Liver (tissue), 9 donors: ENCODE measurements around the gene HMOX2. TPM values are rescaled to one million over a fixed set of nuclear protein-coding genes. Genes with fewer than 3 reads are reported as not detected.

Experiments
- DNase-seq: peaks from one replicate; pipeline ENCODE4 v3.0.0-alpha.2; 2017; ENCODE audit warnings: low spot score
- H3K27ac ChIP-seq, 2 donors: one replicate each; pipeline ENCODE4 v1.7.0; 2013; ENCODE audit warnings: inconsistent platforms in 2 of 2, low read length in 2 of 2, control low read depth in 1 of 2, low read depth in 1 of 2, mild to moderate bottlenecking in 1 of 2
- H3K27me3 ChIP-seq, 4 donors: one replicate each; pipeline versions ENCODE4 v1.6.1 to v1.7.0; 2013; ENCODE audit warnings: low read length in 3 of 4, inconsistent platforms in 1 of 4, mild to moderate bottlenecking in 1 of 4, moderate library complexity in 1 of 4; ENCODE audit not compliant: control insufficient read depth in 4 of 4, insufficient read depth in 4 of 4
- H3K36me3 ChIP-seq, 4 donors: one replicate each; pipeline versions ENCODE4 v1.6.1 to v1.7.0; 2013; ENCODE audit warnings: low read length in 3 of 4, mild to moderate bottlenecking in 3 of 4, low read depth in 1 of 4, moderate library complexity in 1 of 4; ENCODE audit not compliant: control insufficient read depth in 4 of 4, insufficient read depth in 3 of 4
- H3K4me1 ChIP-seq, 4 donors: one replicate each; pipeline versions ENCODE4 v1.6.1 to v1.7.0; 2013; ENCODE audit warnings: low read length in 3 of 4, mild to moderate bottlenecking in 3 of 4, moderate library complexity in 1 of 4; ENCODE audit not compliant: control insufficient read depth in 4 of 4, insufficient read depth in 4 of 4
- H3K4me3 ChIP-seq, 3 donors: one replicate each; pipeline versions ENCODE4 v1.6.1 to v1.7.0; 2013; ENCODE audit warnings: low read length in 3 of 3, control low read depth in 1 of 3, low read depth in 1 of 3, mild to moderate bottlenecking in 1 of 3
- H3K9ac ChIP-seq, 2 donors: one replicate each; pipeline ENCODE4 v1.7.0; 2013; ENCODE audit warnings: low read length in 2 of 2, mild to moderate bottlenecking in 2 of 2, moderate library complexity in 2 of 2, control low read depth in 1 of 2, low read depth in 1 of 2
- H3K9me3 ChIP-seq, 4 donors: one replicate each; pipeline versions ENCODE4 v1.6.1 to v1.7.0; 2013; ENCODE audit warnings: low read length in 3 of 4; ENCODE audit not compliant: control insufficient read depth in 4 of 4
- ATF3 ChIP-seq: IDR thresholded peaks from 2 replicates; pipeline ENCODE4 v1.6.1; 2016; ENCODE audit warnings: antibody characterized with exemption
- EGR1 ChIP-seq, 2 donors: IDR thresholded peaks; 2 replicates each; pipeline ENCODE4 v1.6.1; 2016 to 2018; ENCODE audit warnings: antibody characterized with exemption in 2 of 2, low read depth in 2 of 2
- JUND ChIP-seq, 2 donors: IDR thresholded peaks; 2 replicates each; pipeline ENCODE4 v1.6.1; 2016; ENCODE audit warnings: antibody characterized with exemption in 2 of 2
- NR2F2 ChIP-seq: IDR thresholded peaks from 2 replicates; pipeline ENCODE4 v1.6.1; 2016; ENCODE audit warnings: antibody characterized with exemption
- REST ChIP-seq: IDR thresholded peaks from 2 replicates; pipeline ENCODE4 v1.6.1; 2016; ENCODE audit warnings: antibody characterized with exemption, mild to moderate bottlenecking
- RXRA ChIP-seq, 2 donors: IDR thresholded peaks; 2 replicates each; pipeline ENCODE4 v1.6.1; 2017 to 2018; ENCODE audit warnings: antibody characterized with exemption in 2 of 2, mild to moderate bottlenecking in 1 of 2
- TAF1 ChIP-seq: conservative IDR thresholded peaks from 2 replicates; pipeline ENCODE4 v1.6.1; 2016; ENCODE audit warnings: antibody characterized with exemption, mild to moderate bottlenecking
- ZBTB33 ChIP-seq: IDR thresholded peaks from 2 replicates; pipeline ENCODE4 v1.6.1; 2016; ENCODE audit warnings: antibody characterized with exemption
- whole genome bisulfite sequencing: extraction: QIAGEN DNeasy Blood & Tissue Kit; methylation state at CpG from one replicate; pipeline ENCODE4 v1.1.7; 2013; 5-methylcytosine and 5-hydroxymethylcytosine counted together
- polyA plus RNA-seq, 2 donors: library from polyadenylated mRNA; stranded (reverse) in 1 of 2; unstranded in 1 of 2; fragments of 200-250 nt in 1 of 2; fragments of >200 nt in 1 of 2; fragmentation: Nextera tagmentation in 1 of 2; extraction: Ambion mirVana in 1 of 2; gene quantifications; one replicate each; pipeline versions ENCODE4 v1.2.1 to v1.2.3, GENCODE V29; 2013 to 2015
- total RNA-seq, 2 donors: library from RNA; depleted of rRNA; stranded (reverse); fragments of >200 nt; gene quantifications; one replicate each; pipeline ENCODE4 v1.2.3, GENCODE V29; 2014
- donor health status: healthy.
- donor health status: healthy.
- donor health status: healthy.
- donor health status: healthy.
- donor health status: healthy.

HMOX2 gene
- total and polyA plus RNA-seq, 4 donors, result 11.4 to 81.5 (median 61.5) TPM

- TF ChIP-seq REST, result no peak
Measured at GRCh38 chr16:4529085-4530060, 53.2 kb downstream of the HMOX2 start (continued).

GRCh38 chr16:4531811-4532210, 55.6 kb downstream of the HMOX2 start:
- WGBS, result 96% methylated on average over 8 of the region's 8 CpGs
- no peak for DNase-seq
- Histone ChIP-seq H3K36me3 (no peaks in the 10 kb centered on the region), H3K9me3 (no peaks in the 10 kb centered on the region), H3K27me3 (no peaks in the 10 kb centered on the region), H3K27ac (no peak overlapping the region), H3K9ac (no peak overlapping the region), H3K4me3 (no peak overlapping the region), H3K4me1 (peaks cover 0 to 2% (median 2%) of the 10 kb centered on the region in 4 donors)
- TF ChIP-seq NR2F2 (no peak), TAF1 (no peak), JUND (IDR thresholded peaks at IDR 0.05) (no peak), REST (no peak), ATF3 (no peak), EGR1 (IDR thresholded peaks at IDR 0.05; ENCODE audit: low read depth in 2 of 2) (no peak), RXRA (IDR thresholded peaks at IDR 0.05) (no peak), ZBTB33 (no peak)
